ENCODE results near the gene ARHGAP6.

ARHGAP6 gene

DNA sequence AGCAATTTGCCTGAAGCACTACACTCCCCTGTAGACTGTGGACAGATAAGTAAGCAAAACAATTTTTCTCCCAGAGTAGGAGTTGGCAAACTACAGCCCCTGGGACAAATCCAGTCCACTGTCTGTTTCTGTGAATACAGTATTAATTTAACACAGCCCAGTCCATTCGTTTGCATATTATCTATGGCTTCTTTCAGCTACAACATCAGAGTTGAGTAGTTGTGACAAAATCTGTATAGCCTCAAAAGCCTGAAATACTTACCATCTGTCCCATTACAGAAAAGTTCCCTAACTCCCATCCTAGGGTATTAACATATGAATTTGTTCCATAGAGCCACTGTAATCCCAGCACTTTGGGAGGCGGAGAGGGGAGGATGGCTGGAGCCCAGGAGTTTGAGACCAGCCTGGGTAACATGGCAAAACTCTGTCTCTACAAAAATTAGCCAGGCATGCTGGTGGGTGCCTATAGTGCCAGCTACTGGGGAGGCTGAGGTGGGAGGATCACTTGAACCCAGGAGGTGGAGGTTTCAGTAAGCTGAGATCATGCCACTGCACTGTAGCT is 319.5 kb downstream of the ARHGAP6 start:
- no peak for FAIRE-seq

- FAIRE-seq, result no peak
Measured at GRCh38 chrX:11342673-11343072, 323.0 kb downstream of the ARHGAP6 start.

DNA sequence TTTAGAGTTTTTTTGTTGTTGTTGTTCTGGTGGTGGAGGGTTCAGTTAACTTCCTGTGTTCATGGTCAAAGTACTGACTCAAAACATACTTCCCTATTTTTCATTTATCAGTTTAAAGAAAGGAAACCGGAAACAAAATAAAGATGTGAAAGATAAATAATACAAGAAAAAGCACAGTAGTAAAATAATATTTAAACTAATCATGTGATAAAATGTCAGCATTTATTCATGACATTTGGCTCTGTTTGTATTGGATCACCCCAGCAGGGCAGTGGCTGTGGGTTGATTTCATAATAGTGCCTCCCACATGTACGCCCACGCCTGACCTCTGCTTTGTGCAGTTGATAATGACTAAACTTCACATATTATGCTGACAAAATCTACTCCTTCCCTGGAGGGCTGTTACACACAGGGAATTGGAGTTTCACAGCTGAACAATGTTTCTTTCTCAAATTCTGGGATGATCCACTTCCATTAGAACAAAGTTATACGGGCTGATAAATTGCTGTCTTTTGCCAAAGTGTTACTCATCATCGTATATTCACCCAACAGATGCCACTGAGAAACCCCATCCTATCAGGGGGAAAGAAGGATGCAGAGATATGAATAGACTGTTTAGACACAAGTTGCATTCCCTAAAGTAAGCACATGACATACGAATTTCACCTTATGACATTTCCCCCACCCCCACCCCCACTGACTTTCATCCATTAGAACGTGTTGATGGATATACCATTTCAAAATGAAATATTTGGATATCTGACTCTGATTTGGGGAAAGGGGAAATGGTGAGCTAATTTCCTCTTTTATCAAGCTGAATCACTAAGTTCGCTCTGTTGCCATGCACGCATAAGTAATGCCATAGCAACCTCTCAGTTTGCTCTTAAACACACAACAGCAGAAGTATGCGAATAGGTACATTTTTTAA is 324.2 kb downstream of the ARHGAP6 start:
- FAIRE-seq, result peak; percentile 96

DNA sequence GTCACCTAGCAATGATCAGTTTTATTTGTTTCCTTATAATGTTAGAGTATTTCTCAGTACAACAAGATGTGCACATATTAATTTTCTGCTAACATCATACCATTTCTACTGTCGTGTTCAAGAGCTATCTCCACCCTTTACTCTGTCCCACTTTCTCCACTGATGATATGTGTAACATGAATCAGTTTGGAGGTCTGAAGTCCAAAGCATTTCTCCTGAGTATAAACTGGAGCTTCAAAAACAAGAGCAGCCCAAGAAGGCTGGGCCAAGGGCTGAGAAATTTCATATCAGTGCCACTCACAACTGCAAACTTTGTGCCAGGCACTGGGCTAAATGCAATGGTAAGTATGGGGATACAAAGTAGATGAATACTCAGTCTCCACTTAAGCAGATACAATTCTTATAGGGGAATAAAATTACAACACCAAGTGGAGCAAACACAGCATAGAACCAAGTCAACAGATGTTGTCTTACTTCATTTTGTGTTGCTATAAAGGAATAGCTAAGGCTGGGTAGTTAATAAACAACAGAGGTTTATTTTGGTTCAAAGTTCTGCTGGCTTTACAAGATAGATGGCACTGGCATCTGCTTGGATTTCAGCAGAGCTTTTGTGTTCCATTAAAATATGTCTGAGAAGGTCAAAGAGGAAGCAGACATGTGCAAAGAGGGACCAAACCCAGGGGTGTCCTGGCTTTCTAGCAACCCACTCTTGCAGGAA is 328.3 kb downstream of the ARHGAP6 start:
- FAIRE-seq, result no peak

DNA sequence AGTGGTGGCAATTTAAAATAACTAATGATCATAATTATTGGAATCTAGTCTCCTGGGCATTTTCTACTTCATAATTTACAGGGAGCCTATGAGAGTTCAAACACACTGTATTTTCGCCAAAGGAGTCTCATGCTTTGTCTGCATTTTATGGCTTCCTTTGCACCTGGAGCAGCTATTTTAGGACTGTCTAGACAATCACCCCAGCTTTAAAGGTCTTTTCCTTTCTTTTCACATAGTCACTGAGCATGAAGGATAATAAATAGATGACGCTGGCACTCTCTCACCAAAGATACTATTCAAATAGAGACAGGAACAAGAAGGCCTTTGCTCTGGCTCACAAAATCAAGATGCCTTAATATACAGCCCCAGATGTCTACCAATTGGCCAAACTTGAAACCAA is 329.5 kb downstream of the ARHGAP6 start:
- FAIRE-seq, result no peak

- FAIRE-seq, result no peak
Measured at GRCh38 chrX:11334165-11334564, 331.6 kb downstream of the ARHGAP6 start.

DNA sequence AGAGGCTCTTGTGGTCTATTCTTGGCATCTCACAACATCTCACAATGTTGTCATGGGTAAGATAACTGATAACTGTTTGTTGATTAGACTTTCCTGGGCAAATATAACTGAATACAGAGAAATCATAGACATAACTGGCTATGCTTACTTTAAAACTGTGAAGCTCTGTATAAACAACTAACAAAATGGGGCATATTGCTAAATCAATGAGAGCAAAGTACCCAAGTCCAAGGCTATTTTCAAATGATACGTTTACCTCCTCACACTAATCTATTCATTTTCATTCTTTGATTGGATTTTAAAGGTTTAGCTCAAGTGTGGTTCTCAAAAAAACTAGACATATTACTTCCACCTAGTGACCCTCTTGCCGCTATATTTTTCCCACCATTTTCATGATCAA is 333.9 kb downstream of the ARHGAP6 start:
- FAIRE-seq, result no peak

DNA sequence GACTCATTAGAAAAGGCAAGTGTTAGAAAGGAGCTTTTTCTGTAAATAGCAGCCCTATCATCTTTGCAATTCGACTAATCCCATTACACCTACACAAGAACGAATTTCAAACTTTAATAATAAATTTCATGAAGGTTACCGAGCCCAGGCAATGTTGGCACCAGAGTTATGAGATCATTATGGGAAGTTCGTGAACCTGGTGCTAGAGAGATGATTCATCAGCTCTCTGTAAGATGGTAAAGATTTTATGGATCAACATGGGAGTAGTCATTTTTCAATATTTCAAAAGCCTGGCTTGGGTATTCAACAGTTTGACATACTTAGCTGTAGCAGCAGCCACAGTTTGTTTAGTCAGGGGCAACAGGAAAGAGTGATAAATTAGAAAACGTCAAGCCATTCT is 336.7 kb downstream of the ARHGAP6 start:
- peak; percentile 60 for FAIRE-seq

- FAIRE-seq, result peak; percentile 60
Measured at GRCh38 chrX:11328134-11328533, 337.6 kb downstream of the ARHGAP6 start.

- no peak for FAIRE-seq
Measured at GRCh38 chrX:11321986-11322385, 343.7 kb downstream of the ARHGAP6 start.

DNA sequence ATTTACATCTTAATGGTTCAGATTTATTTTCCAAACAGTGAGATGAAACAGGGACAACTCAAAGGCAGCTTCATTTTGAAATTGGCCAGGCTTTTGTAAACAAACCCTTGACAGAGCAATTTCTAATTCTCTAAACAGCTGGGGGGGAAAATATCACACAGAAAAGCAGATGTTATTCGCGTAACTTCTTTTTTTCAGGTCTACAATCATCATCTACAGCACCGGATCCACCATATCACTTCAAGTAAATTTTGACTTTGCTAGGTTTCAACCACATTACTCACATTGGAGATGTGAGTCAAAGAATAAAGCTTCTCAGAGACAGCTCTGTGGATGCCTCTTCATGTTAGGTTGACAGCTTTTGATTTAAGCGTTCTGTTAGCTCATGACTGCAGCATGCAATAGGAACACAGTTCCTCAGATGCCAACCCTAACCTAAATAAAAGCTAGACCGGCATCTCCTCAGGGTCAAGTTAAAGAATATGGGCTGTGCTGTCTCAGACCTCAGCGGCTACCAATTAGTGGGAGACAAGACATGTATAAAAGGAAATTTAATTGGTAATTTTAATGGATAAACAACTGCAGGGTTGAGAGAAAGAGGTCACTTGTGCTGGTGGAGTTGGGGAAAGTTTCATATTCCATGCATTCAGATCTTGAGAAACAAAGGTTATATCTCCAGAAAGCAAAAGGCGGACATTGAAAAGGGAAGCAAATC is 345.8 kb downstream of the ARHGAP6 start:
- FAIRE-seq, result no peak

DNA sequence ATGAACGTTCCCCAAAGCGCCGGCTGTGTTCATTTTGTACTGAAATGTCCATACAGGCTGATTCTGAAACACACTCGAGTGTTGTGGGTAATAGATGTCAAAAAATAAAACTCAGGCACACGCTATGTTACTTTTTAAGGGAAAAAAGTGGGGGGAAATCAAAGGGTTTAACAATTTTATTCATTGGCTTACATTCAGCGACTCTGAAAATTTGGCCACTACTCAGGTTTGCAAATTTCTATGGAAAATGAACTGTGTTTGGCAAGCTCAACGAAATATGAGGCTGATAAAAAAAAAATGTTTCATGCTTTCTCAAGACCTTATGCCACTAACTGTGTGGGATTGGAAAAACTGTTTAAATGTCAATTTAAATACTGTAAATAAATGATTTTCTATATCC is 354.0 kb downstream of the ARHGAP6 start:
- no peak for FAIRE-seq

GRCh38 chrX:11309220-11309619 is 356.5 kb downstream of the ARHGAP6 start:
- FAIRE-seq, result no peak

DNA sequence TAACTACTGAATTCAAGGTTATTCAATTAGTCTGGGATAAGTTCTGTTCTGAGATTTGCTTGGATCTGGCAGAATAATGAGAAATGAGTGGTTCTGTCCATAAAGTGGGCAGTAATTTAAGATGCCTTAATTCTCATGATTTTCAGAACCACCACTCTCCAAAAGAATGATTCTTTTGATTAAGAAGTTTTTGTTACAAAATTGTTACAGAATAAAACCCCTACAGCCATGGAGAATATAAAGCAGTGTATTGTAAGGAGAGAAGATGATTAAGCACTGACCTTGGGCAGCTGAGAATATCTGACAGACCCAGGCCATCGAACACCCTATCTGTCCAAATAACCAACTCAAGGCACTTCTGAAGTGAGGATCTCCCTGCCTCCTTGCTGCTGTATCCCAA is 360.1 kb downstream of the ARHGAP6 start:
- no peak for FAIRE-seq

DNA sequence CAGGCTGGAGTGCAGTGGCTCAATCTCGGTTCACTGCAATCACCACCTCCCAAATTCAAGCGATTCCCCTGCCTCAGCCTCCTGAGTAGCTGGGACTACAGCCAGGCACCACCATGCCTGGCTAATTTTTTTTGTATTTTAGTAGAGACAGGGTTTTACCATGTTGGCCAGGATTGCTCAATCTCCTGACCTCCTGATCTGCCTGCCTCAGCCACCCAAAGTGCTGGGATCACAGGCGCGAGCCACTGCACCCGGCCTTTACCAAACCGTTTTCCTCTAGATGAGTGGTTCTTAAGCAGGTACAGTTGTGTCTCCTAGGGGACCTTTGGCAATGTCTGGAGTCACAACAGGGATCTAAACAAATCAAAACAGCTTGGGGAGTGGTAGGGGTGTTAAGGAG is 360.9 kb downstream of the ARHGAP6 start:
- FAIRE-seq, result no peak

- FAIRE-seq, result no peak
Measured at GRCh38 chrX:11298600-11298999, 367.1 kb downstream of the ARHGAP6 start.

- FAIRE-seq, result no peak
Measured at GRCh38 chrX:11296051-11296450, 369.7 kb downstream of the ARHGAP6 start.

GRCh38 chrX:11293113-11293512 is 372.6 kb downstream of the ARHGAP6 start, which contains the start of gene AMELX:
Gene AMELX, plus strand, starts transcription at chrX:11293413. Its CDS starts 1,376 bp downstream, at chrX:11294789.
- FAIRE-seq, result no peak

DNA sequence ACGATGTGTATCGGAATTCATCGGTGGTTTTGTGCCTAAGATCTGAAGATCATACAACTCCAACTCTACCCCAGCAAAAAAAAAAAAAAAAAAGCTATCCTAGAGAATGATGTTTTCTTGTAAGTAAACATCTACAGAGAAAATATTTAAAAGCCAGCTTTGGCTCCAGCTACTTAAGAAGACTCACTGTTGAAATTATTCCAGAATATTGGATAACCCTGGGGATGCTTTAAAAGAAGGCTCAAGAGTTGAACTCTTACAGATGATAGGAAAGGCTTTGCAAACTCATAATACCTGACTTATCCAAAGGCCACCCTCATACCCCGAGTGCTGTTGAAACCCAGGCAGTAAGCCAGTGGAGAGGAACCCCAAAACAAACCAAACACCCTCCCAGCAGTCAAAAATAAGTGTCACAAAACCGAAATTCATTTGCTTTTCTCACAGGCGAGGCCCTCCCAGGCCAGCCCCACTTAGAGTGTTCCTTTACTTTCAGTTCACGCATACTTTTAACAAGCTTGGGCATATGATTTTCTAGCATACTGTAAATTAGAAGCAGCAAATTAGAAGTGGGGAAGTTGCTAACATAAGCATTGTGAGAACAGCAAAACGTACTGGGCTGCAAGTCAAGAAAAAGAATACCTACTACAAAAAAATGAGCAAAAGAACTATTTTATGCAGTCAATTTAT is 375.2 kb downstream of the ARHGAP6 start:
- FAIRE-seq, result no peak

DNA sequence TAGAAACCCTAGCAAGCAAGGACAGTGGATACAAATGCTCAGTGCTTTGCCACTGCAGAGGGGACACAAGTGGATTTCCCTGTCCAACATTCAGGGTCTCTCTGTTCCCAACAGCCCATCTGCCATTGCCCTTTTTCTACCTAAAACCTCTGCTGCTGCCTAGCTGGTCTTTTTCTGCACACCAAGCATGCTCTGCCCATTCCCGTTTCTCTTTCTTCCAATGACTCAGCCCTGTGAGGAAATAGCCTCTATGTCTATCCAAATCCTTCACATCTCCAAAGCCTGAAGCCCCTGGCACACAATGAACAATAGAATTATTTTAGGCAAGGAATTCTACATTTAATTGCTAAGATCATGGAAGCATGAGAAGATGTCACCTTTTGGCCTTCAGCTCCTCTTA is 378.2 kb downstream of the ARHGAP6 start:
- no peak for FAIRE-seq

GRCh38 chrX:11285651-11286050 is 380.1 kb downstream of the ARHGAP6 start:
- FAIRE-seq, result no peak

DNA sequence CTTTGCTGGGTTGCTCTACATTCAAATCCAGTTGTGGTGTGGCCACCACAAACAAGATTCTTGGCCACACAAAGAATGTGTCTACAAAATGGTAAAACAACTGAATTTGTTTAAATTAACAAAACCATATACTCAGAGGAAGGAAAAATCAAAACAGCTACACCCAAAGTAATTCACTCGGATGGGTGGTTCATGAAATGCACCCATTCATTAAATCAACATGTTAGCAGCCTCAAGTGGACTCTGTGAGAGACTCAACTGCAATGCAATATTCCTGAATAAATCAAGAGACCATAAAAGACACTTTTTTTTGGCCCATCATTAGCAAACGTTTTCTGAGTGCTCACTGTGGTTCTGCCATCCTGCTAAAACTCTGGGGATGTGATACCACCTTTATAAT is 383.7 kb downstream of the ARHGAP6 start:
- peak; percentile 14 for FAIRE-seq
